Measurements from ENCODE around the gene NACC1. TPM values are rescaled to one million over a fixed set of nuclear protein-coding genes. Genes with fewer than 3 reads are reported as not detected.
A peak's percentile ranks its signal among the peaks of the same experiment; 100 is the strongest.

The NACC1 gene
- total RNA-seq, 1 experiment from 2014 or later: 237 TPM

GRCh38 chr19:13083627-13084026, 34.4 kb upstream of the NACC1 start:
- no peak for DNase-seq (ENCODE audit: low spot score)
- POLR2A ChIA-PET: no interaction called here
- TF ChIP-seq GRHL2 (CRISPR knock-in tag; IDR thresholded peaks at IDR 0.05; ENCODE audit: insufficient replicate concordance, severe bottlenecking): no peak
- no peak for TF ChIP-seq ZNF317 (CRISPR knock-in tag; IDR thresholded peaks at IDR 0.05; ENCODE audit: borderline replicate concordance, low read depth)
- TF ChIP-seq HMGA2 (CRISPR knock-in tag; IDR thresholded peaks at IDR 0.05): no peak
- TF ChIP-seq NR1H2 (CRISPR knock-in tag; IDR thresholded peaks at IDR 0.05): no peak
- TF ChIP-seq IRF1 (CRISPR knock-in tag; IDR thresholded peaks at IDR 0.05): no peak; the same call in 1 of the 2 replicates
- TF ChIP-seq JAZF1 (CRISPR knock-in tag; IDR thresholded peaks at IDR 0.05): no peak
- no peak for TF ChIP-seq RORB (CRISPR knock-in tag; IDR thresholded peaks at IDR 0.05)
- no peak for TF ChIP-seq USF2 (CRISPR knock-in tag; IDR thresholded peaks at IDR 0.05)
- TF ChIP-seq ATF6 (CRISPR knock-in tag; IDR thresholded peaks at IDR 0.05): no peak
- no peak for TF ChIP-seq SOX15 (CRISPR knock-in tag; IDR thresholded peaks at IDR 0.05)
- no peak for TF ChIP-seq RELA (CRISPR knock-in tag; IDR thresholded peaks at IDR 0.05; ENCODE audit: borderline replicate concordance)
- TF ChIP-seq SMAD4 (CRISPR knock-in tag; IDR thresholded peaks at IDR 0.05): no peak
- no peaks in the 10 kb centered on the region for H3K9me3 Mint-ChIP-seq
- peaks cover 12% of the 10 kb centered on the region for H3K27me3 Mint-ChIP-seq (ENCODE audit: low read depth)
- H3K4me3 Mint-ChIP-seq: no peak overlapping the region
- ATAC-seq: no peak
- H3K27ac Mint-ChIP-seq: no peak overlapping the region
- H3K36me3 Mint-ChIP-seq: no peaks in the 10 kb centered on the region
- CTCF ChIA-PET: interaction anchor here (1.1 to 20.5 kb wide), 6 partner anchors 8 to 118 kb away, joined by 4 to 294 read pairs (median 18); no protein-coding TSS in a partner anchor
- peaks cover 30% of the 10 kb centered on the region for H3K4me1 Mint-ChIP-seq

- H3K36me3 Mint-ChIP-seq: no peaks in the 10 kb centered on the region
- POLR2A ChIA-PET: no interaction called here
- H3K4me1 Mint-ChIP-seq: peaks cover 25% of the 10 kb centered on the region
- CTCF ChIA-PET: interaction anchor here (0.5 to 20.5 kb wide), 10 partner anchors 8 to 120 kb away, joined by 3 to 294 read pairs (median 8); no protein-coding TSS in a partner anchor
- no peaks in the 10 kb centered on the region for H3K9me3 Mint-ChIP-seq
- DNase-seq (ENCODE audit: low spot score): no peak
- TF ChIP-seq AR (CRISPR knock-in tag; IDR thresholded peaks at IDR 0.05) (no peak), FOXJ3 (CRISPR knock-in tag; IDR thresholded peaks at IDR 0.05; ENCODE audit: borderline replicate concordance) (no peak), ELF4 (CRISPR knock-in tag; IDR thresholded peaks at IDR 0.05; ENCODE audit: low read depth) (no peak), HMGA2 (CRISPR knock-in tag; IDR thresholded peaks at IDR 0.05) (no peak), NFE2L1 (CRISPR knock-in tag; IDR thresholded peaks at IDR 0.05) (no peak), ZNF219 (CRISPR knock-in tag; IDR thresholded peaks at IDR 0.05; ENCODE audit: borderline replicate concordance) (no peak), MAX (CRISPR knock-in tag; IDR thresholded peaks at IDR 0.05) (no peak), USF1 (CRISPR knock-in tag; IDR thresholded peaks at IDR 0.05) (no peak), ZNF281 (CRISPR knock-in tag; IDR thresholded peaks at IDR 0.05) (no peak), ATF3 (CRISPR knock-in tag; conservative IDR thresholded peaks at IDR 0.05) (no peak), PRRX2 (CRISPR knock-in tag; IDR thresholded peaks at IDR 0.05) (no peak), MLX (CRISPR knock-in tag; IDR thresholded peaks at IDR 0.05) (no peak)
- no peak overlapping the region for H3K4me3 Mint-ChIP-seq
- peak overlapping the region; percentile 17 for H3K27ac Mint-ChIP-seq
- H3K27me3 Mint-ChIP-seq (ENCODE audit: low read depth): peaks cover 12% of the 10 kb centered on the region
- ATAC-seq: no peak
Measured at GRCh38 chr19:13085666-13086065, 32.4 kb upstream of the NACC1 start.
